WI38 (cell line): ENCODE measurements around the gene ASMTL.

Source experiments
- H3K4me3 ChIP-seq: 2 replicates; pipeline ENCODE4 v1.5.1; 2011; ENCODE audit warnings: low read depth, mild to moderate bottlenecking, control low read depth, low read length
- TF ChIP-seq, protein P1 (sequence below): IDR thresholded peaks from 2 replicates; pipeline ENCODE4 v1.5.1; 2012; ENCODE audit warnings: low read depth, mild to moderate bottlenecking, control low read depth, low read length

Gene ASMTL

DNA sequence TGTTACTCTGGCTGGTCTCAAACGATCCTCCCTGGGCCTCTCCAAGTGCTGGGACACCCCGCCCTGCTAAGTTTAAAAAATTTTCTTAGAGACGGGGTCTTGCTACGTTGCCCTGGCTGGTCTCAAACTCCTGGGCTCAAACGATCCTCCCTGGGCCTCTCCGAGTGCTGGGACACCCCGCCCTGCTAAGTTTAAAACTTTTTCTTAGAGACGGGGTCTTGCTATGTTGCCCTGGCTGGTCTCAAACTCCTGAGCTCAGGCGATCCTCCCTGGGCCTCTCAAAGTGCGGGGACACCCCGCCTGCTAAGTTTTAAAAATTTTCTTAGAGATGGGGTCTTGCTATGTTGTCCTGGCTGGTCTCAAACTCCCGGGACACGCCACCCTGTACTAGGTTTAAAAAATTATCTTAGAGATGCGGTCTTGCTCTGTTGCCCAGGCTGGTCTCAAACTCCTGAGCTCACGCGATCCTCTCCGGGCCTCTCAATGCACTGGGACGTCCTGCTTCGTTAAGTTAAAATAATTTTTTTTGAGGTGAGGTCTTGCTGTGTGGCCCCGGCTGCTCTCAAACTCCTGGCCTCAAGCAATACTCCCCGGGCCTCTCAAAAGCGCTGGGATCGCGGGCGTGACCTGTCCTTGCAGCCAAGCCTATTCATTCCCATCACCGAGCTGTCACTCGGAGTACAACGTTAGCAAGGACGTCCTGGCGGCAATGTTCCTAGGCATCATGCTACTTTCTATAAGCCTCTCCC, 61.9 kb downstream of the ASMTL start:
- peak overlapping the region; percentile 83 for H3K4me3 ChIP-seq
- TF ChIP-seq, protein P1, sequence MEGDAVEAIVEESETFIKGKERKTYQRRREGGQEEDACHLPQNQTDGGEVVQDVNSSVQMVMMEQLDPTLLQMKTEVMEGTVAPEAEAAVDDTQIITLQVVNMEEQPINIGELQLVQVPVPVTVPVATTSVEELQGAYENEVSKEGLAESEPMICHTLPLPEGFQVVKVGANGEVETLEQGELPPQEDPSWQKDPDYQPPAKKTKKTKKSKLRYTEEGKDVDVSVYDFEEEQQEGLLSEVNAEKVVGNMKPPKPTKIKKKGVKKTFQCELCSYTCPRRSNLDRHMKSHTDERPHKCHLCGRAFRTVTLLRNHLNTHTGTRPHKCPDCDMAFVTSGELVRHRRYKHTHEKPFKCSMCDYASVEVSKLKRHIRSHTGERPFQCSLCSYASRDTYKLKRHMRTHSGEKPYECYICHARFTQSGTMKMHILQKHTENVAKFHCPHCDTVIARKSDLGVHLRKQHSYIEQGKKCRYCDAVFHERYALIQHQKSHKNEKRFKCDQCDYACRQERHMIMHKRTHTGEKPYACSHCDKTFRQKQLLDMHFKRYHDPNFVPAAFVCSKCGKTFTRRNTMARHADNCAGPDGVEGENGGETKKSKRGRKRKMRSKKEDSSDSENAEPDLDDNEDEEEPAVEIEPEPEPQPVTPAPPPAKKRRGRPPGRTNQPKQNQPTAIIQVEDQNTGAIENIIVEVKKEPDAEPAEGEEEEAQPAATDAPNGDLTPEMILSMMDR: no peak

DNA sequence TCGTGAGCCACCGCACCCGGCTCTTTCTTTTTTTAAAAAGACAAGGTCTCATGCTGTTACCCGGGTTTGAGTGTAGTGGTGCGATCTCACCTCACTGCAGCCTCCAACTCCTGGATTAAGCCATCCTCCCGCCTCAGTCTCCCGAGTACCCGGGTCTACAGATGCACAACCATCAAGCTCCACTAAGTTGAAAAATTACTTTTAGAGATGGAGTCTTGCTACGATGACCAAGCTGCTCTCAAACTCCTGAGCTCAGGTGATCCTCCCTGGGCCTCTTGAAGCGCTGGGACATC, 62.8 kb downstream of the ASMTL start:
- no peak overlapping the region for H3K4me3 ChIP-seq
- TF ChIP-seq, protein P1: no peak

DNA sequence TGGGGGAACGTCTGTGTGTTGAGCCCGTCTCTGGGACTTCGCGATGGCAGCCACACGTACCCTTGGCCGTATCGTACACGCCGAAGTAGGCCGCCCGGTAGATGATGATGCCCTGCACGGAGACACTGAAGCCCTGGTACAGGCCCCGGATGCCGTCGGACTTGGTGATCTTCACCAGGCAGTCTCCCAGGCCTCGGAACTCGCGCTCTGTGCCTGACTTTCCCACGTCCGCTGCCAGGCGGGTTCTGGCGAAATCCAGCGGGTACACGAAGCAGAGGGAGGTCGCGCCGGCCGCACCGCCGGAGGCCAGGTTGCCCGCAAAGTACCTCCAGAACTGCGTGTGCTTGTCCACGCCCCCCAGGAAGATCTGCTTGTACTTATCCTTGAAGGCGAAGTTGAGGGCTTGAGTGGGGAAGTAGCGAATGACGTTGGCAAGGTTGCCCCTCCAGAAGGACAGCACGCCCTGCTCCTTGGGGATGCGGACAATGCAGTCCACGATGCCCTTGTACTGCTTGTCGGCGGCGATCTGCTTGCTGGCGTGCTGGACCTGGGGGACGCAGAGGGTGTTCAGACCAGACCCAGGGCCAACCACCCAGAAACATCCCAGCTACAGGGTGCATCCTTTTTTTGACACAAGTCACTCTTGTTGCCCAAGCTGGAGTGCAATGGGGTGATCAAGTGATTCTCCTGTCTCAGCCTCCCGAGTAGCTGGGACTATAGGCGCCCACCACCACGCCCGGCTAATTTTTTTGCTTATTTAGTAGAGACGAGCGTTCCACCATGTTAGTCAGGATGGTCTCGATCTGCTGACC, 63.3 kb downstream of the ASMTL start:
- TF ChIP-seq, protein P1: no peak
- H3K4me3 ChIP-seq: no peak overlapping the region

DNA sequence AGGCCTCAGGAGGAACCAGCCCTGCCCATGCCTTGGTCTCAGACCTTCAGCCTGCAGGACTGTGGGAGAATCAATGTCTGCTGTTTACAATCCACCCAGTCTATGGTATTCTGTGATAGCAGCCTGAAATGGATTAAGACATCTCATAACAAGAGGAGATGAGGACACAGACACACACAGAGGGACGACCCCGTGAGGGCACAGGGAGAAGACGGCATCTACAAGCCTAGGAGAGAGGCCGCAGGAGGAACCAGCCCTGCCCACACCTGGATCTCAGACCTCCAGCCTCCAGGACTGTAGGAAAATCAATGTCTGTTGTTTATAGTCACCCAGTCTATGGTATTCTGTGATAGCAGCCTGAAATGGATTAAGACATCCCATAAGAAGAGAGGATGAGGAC, 64.1 kb downstream of the ASMTL start:
- H3K4me3 ChIP-seq: no peak overlapping the region
- TF ChIP-seq, protein P1: no peak

DNA sequence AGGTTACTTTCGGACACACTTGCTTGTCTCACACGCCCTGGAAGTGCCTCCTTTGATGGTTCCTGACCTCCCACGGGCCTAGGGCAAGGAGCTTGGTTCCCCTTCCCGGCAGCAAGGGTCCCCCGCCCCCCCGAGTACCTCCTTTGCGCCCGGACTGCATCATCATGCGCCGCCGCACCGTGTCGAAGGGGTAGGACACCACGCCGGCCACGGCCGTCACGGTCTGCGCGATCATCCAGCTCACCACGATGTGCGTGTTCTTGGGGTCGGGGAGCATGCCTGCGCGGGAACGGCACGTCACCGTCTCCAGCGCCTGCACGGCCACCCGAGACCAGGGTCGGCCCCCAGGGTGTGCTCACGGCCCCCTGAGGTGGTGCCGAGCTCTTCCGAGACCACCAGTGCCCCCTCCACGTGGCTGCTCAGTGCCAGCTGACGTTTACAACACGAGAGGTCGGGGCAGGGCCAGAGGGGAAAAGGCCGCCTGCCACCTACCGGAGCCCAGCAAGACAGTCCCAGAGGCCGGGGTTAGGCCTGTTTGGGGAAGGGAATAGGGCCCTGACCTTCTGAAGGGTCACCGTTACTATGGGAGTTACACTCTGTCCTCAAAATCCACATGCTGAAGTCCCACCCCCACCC, 65.5 kb downstream of the ASMTL start:
- H3K4me3 ChIP-seq: no peak overlapping the region
- TF ChIP-seq, protein P1: no peak

DNA sequence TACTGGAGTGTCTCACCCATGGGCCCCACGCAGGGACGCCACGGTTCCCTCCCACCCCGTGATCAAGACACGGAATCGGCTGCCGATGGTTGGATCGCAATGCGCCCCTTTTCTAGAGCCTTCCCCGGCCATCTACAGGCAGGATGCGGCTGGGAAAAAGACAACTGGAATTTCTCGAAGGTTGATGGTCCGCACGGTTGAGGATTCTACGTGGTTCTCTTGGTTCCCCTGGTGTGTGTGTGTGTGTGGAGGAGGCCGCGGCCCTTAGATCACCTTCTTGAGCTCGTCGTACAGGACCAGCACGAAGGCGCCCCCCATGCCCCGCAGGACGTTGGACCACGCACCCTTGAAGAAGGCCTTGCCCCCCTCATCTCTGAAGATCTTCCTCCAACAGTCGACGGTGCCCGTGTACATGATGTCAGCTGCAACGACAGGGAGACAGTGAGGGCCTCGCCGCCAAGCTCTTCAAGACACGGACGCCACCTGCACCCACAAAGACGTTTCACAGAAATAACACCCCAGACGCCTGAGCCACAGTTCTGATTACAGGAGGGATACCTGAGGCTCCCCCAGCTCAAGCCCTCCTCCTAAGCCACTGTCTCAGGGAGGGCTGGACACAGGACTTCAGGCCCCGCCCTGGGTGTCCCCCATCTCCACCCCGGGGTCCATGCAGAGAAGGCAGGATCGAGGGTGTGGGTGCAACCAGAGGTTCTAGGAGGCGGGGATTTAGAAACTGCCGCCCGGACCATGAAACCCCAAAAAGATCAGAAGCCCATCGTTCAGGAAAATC, 66.2 kb downstream of the ASMTL start:
- no peak overlapping the region for H3K4me3 ChIP-seq
- TF ChIP-seq, protein P1: no peak
